HepG2 (cell line): Measurements from ENCODE around the gene IFNA17.
A peak's percentile ranks its signal among the peaks of the same experiment; 100 is the strongest.

Source experiments
- FOXK2 ChIP-seq: fragments of 450-650 bp; IDR thresholded peaks from 2 replicates; pipeline ENCODE4 v1.6.1; 2016
- JUN ChIP-seq: sonication (generic); formaldehyde crosslinking; IDR thresholded peaks from 2 replicates; pipeline ENCODE4 v1.4.0; 2020; ENCODE audit warnings: mild to moderate bottlenecking, missing genetic modification reagents
- KDM1A ChIP-seq: IDR thresholded peaks from 2 replicates; pipeline ENCODE4 v1.6.1; 2016; ENCODE audit warnings: missing compliant biosample characterization
- TAF1 ChIP-seq: sonication (generic); formaldehyde crosslinking; IDR thresholded peaks from 2 replicates; pipeline ENCODE4 v1.4.0; 2020; ENCODE audit warnings: missing genetic modification reagents
- YY1 ChIP-seq: IDR thresholded peaks from 2 replicates; pipeline ENCODE4 v1.6.1; 2011; ENCODE audit warnings: low read length, low read depth, moderate library complexity, mild to moderate bottlenecking; ENCODE audit not compliant: insufficient read depth, insufficient replicate concordance
- ZNF263 ChIP-seq: sonication (generic); formaldehyde crosslinking; IDR thresholded peaks from 2 replicates; pipeline ENCODE4 v1.4.0; 2020; ENCODE audit warnings: missing genetic modification reagents
- ZNF879 ChIP-seq: sonication (generic); formaldehyde crosslinking; IDR thresholded peaks from 2 replicates; pipeline ENCODE4 v1.8.1; 2023; ENCODE audit warnings: missing genetic modification reagents
- TF ChIP-seq, protein P1 (sequence below): sonication (generic); formaldehyde crosslinking; IDR thresholded peaks from 2 replicates; pipeline ENCODE4 v1.5.0; 2020; ENCODE audit warnings: mild to moderate bottlenecking, missing genetic modification reagents, moderate library complexity
- TF ChIP-seq, protein P2 (sequence below): sonication (generic); formaldehyde crosslinking; IDR thresholded peaks from 2 replicates; pipeline ENCODE4 v1.8.1; 2023; ENCODE audit warnings: missing genetic modification reagents, mild to moderate bottlenecking, borderline replicate concordance
- TF ChIP-seq, protein P3 (sequence below), 2 experiments: IDR thresholded peaks; 2 replicates each; pipeline ENCODE4 v1.6.1; 2011 to 2012; ENCODE audit warnings: low read length in 2 of 2, borderline replicate concordance in 1 of 2, low read depth in 1 of 2, mild to moderate bottlenecking in 1 of 2, moderate library complexity in 1 of 2

DNA sequence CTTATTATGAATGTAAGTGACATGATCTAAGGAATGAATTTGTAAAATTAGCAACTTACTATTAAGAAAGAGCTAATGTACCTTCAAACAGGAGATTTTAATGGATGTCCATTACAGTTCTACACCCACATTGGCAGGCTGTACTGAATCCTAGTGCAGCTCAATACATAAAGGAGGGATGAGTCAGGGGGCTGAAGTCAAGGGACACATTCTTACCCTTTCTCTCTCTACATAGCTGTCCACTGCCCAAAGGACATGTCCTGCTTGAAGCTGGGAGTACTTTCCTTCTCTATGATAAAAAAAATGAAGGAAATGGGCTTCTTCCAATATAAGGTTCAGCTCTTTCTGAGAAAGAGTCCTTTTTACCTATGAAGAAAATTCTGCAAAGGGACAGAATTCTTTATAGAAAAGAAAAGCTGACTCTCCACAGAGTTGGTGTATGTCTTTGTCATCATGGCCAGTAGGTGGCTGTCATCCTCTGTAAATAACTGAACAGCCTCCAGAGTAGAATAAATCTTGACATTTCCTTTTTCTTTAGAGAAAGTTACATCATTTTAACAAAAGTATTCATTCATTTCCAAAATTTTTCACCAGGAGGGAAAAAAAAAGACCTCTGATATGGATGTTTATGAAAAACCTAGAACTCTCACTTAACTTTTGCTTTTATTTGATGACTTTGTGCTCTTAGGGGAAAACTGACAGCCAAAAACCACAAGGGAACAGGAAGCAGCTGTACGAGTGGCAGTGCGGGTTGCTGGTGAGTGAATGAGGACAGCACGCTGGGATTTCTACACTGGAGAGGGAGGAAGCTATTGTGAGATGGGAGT lies 24.9 kb upstream of the IFNA17 start:
- no peak for TF ChIP-seq JUN (CRISPR knock-in tag)
- TF ChIP-seq ZNF263 (CRISPR knock-in tag), result no peak
- TF ChIP-seq YY1, result no peak
- TF ChIP-seq, protein P1, sequence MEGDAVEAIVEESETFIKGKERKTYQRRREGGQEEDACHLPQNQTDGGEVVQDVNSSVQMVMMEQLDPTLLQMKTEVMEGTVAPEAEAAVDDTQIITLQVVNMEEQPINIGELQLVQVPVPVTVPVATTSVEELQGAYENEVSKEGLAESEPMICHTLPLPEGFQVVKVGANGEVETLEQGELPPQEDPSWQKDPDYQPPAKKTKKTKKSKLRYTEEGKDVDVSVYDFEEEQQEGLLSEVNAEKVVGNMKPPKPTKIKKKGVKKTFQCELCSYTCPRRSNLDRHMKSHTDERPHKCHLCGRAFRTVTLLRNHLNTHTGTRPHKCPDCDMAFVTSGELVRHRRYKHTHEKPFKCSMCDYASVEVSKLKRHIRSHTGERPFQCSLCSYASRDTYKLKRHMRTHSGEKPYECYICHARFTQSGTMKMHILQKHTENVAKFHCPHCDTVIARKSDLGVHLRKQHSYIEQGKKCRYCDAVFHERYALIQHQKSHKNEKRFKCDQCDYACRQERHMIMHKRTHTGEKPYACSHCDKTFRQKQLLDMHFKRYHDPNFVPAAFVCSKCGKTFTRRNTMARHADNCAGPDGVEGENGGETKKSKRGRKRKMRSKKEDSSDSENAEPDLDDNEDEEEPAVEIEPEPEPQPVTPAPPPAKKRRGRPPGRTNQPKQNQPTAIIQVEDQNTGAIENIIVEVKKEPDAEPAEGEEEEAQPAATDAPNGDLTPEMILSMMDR (CRISPR knock-in tag), result peak; percentile 37; the same call in 1 of the 2 replicates
- TF ChIP-seq, protein P2, sequence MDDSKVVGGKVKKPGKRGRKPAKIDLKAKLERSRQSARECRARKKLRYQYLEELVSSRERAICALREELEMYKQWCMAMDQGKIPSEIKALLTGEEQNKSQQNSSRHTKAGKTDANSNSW (CRISPR knock-in tag), result no peak
- TF ChIP-seq, protein P3, sequence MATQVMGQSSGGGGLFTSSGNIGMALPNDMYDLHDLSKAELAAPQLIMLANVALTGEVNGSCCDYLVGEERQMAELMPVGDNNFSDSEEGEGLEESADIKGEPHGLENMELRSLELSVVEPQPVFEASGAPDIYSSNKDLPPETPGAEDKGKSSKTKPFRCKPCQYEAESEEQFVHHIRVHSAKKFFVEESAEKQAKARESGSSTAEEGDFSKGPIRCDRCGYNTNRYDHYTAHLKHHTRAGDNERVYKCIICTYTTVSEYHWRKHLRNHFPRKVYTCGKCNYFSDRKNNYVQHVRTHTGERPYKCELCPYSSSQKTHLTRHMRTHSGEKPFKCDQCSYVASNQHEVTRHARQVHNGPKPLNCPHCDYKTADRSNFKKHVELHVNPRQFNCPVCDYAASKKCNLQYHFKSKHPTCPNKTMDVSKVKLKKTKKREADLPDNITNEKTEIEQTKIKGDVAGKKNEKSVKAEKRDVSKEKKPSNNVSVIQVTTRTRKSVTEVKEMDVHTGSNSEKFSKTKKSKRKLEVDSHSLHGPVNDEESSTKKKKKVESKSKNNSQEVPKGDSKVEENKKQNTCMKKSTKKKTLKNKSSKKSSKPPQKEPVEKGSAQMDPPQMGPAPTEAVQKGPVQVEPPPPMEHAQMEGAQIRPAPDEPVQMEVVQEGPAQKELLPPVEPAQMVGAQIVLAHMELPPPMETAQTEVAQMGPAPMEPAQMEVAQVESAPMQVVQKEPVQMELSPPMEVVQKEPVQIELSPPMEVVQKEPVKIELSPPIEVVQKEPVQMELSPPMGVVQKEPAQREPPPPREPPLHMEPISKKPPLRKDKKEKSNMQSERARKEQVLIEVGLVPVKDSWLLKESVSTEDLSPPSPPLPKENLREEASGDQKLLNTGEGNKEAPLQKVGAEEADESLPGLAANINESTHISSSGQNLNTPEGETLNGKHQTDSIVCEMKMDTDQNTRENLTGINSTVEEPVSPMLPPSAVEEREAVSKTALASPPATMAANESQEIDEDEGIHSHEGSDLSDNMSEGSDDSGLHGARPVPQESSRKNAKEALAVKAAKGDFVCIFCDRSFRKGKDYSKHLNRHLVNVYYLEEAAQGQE (IDR thresholded peaks at IDR 0.05; ENCODE audit: borderline replicate concordance in 1 of 2, low read depth in 1 of 2, low read length in 2 of 2), result no peak
- no peak for TF ChIP-seq FOXK2
- TF ChIP-seq KDM1A (CRISPR knock-in tag), result no peak
- no peak for TF ChIP-seq TAF1 (CRISPR knock-in tag)
- TF ChIP-seq ZNF879 (CRISPR knock-in tag), result no peak
